Hepatocyte (in vitro differentiated cells): ENCODE measurements around the gene DPP10. TPM values are rescaled to one million over a fixed set of nuclear protein-coding genes. Genes with fewer than 3 reads are reported as not detected.

Source experiments
- DNase-seq: peaks from one replicate; pipeline ENCODE4 v3.0.0-alpha.2; 2016; ENCODE audit warnings: low spot score
- H2AFZ ChIP-seq: fragments of 200-600 bp; sonication (generic); 2 replicates; pipeline ENCODE4 v1.6.0; 2016; ENCODE audit warnings: antibody characterized with exemption, mild to moderate bottlenecking
- H3K27ac ChIP-seq: fragments of 200-600 bp; sonication (generic); 2 replicates; pipeline ENCODE4 v1.5.1; 2016; ENCODE audit warnings: mild to moderate bottlenecking
- H3K27me3 ChIP-seq: fragments of 200-600 bp; sonication (generic); 2 replicates; pipeline ENCODE4 v1.6.1; 2016
- H3K36me3 ChIP-seq: fragments of 200-600 bp; sonication (generic); replicated peaks from 2 replicates; pipeline ENCODE4 v1.5.1; 2016; ENCODE audit warnings: low read depth; ENCODE audit not compliant: insufficient read depth
- H3K4me1 ChIP-seq: fragments of 200-600 bp; sonication (generic); 2 replicates; pipeline ENCODE4 v1.5.1; 2016; ENCODE audit warnings: mild to moderate bottlenecking, moderate library complexity; ENCODE audit not compliant: insufficient read depth
- H3K4me2 ChIP-seq: fragments of 200-600 bp; sonication (generic); 2 replicates; pipeline ENCODE4 v1.6.0; 2016
- H3K4me3 ChIP-seq: fragments of 200-600 bp; sonication (generic); 2 replicates; pipeline ENCODE4 v1.5.1; 2016; ENCODE audit warnings: mild to moderate bottlenecking
- H3K79me2 ChIP-seq: fragments of 200-600 bp; sonication (generic); 2 replicates; pipeline ENCODE4 v1.6.0; 2017; ENCODE audit warnings: mild to moderate bottlenecking
- H3K9me2 ChIP-seq: fragments of 200-600 bp; sonication (generic); replicated peaks from 2 replicates; pipeline ENCODE4 v1.6.0; 2017; ENCODE audit warnings: mild to moderate bottlenecking; ENCODE audit not compliant: insufficient read depth
- H3K9me3 ChIP-seq: fragments of 200-600 bp; sonication (generic); 2 replicates; pipeline ENCODE4 v1.5.1; 2016; ENCODE audit warnings: low read depth, mild to moderate bottlenecking
- H4K20me1 ChIP-seq: fragments of 200-600 bp; sonication (generic); 2 replicates; pipeline ENCODE4 v1.6.0; 2016; ENCODE audit warnings: mild to moderate bottlenecking; ENCODE audit not compliant: insufficient read depth, poor library complexity, severe bottlenecking
- CTCF ChIP-seq: fragments of 200-600 bp; sonication (generic); IDR thresholded peaks from 2 replicates; pipeline ENCODE4 v1.5.1; 2016; ENCODE audit warnings: antibody characterized with exemption, mild to moderate bottlenecking; ENCODE audit not compliant: poor library complexity
- EZH2 ChIP-seq: fragments of 200-600 bp; sonication (generic); IDR thresholded peaks from 2 replicates; pipeline ENCODE4 v1.6.1; 2016; ENCODE audit warnings: antibody characterized with exemption, mild to moderate bottlenecking, borderline replicate concordance
- EZH2phosphoT487 ChIP-seq: fragments of 200-600 bp; sonication (generic); IDR thresholded peaks from one replicate; pipeline ENCODE4 v1.6.1; 2018; ENCODE audit warnings: antibody characterized with exemption, mild to moderate bottlenecking, low read depth, moderate library complexity; ENCODE audit not compliant: unreplicated experiment, severe bottlenecking
- WGBS: methylation state at CpG from one replicate; pipeline ENCODE4 v1.1.6; 2016; ENCODE audit warnings: low lambda C conversion rate; ENCODE audit errors: missing lambda C conversion rate; 5-methylcytosine and 5-hydroxymethylcytosine counted together
- polyA plus RNA-seq: library from polyadenylated mRNA; unstranded; fragments of >200 nt; fragmentation: Nextera tagmentation; extraction: Ambion mirVana; gene quantifications from 2 replicates; pipeline ENCODE4 v1.2.1, GENCODE V29; 2016
- total RNA-seq: library from RNA; depleted of rRNA; stranded (reverse); fragments of >200 nt; gene quantifications from 2 replicates; pipeline ENCODE4 v1.2.3, GENCODE V29; 2014

DPP10 gene
- total and polyA plus RNA-seq, 2 experiments from 2014 or later = 5.0 to 15.7 TPM

GRCh38 chr2:115389898-115390565 is 947.6 kb downstream of the DPP10 start:
- no peaks in the 10 kb centered on the region for H3K9me3 ChIP-seq
- no peak for TF ChIP-seq CTCF
- TF ChIP-seq EZH2phosphoT487 = no peak
- TF ChIP-seq EZH2 = no peak
- H3K4me3 ChIP-seq = no peak overlapping the region
- H3K27me3 ChIP-seq = no peaks in the 10 kb centered on the region
- H3K27ac ChIP-seq = no peak overlapping the region
- H3K4me2 ChIP-seq = no peak overlapping the region
- WGBS = 90% methylated on average over 6 of the region's 6 CpGs
- H3K79me2 ChIP-seq = no peaks in the 10 kb centered on the region
- no peaks in the 10 kb centered on the region for H4K20me1 ChIP-seq
- no peak overlapping the region for H2AFZ ChIP-seq
- H3K9me2 ChIP-seq = no peaks in the 10 kb centered on the region
- H3K36me3 ChIP-seq = no peaks in the 10 kb centered on the region
- no peak for DNase-seq
- H3K4me1 ChIP-seq = peaks cover 7% of the 10 kb centered on the region

GRCh38 chr2:115396579-115396978 is 954.1 kb downstream of the DPP10 start:
- Histone ChIP-seq H3K36me3 (no peaks in the 10 kb centered on the region), H2AFZ (no peak overlapping the region), H3K4me2 (no peak overlapping the region), H3K4me1 (no peaks in the 10 kb centered on the region), H4K20me1 (no peaks in the 10 kb centered on the region), H3K9me3 (no peaks in the 10 kb centered on the region), H3K4me3 (no peak overlapping the region), H3K27ac (no peak overlapping the region), H3K79me2 (no peaks in the 10 kb centered on the region), H3K9me2 (no peaks in the 10 kb centered on the region), H3K27me3 (no peaks in the 10 kb centered on the region)
- WGBS = 54% methylated on average over 5 of the region's 5 CpGs
- DNase-seq = peak; percentile 24
- TF ChIP-seq EZH2 = no peak
- TF ChIP-seq EZH2phosphoT487 = no peak
- no peak for TF ChIP-seq CTCF

GRCh38 chr2:115400940-115401339 is 958.5 kb downstream of the DPP10 start:
- Histone ChIP-seq H3K27me3 (no peaks in the 10 kb centered on the region), H2AFZ (no peak overlapping the region)
- WGBS = 100% methylated on average over 2 of the region's 2 CpGs

More at GRCh38 chr2:115400940-115401339, 958.5 kb downstream of the DPP10 start:
- Histone ChIP-seq H3K36me3 (no peaks in the 10 kb centered on the region), H3K9me2 (no peaks in the 10 kb centered on the region), H3K4me1 (no peaks in the 10 kb centered on the region), H3K9me3 (no peaks in the 10 kb centered on the region), H3K27ac (no peak overlapping the region), H3K4me2 (no peak overlapping the region), H4K20me1 (no peaks in the 10 kb centered on the region), H3K4me3 (no peak overlapping the region), H3K79me2 (no peaks in the 10 kb centered on the region)
- TF ChIP-seq EZH2phosphoT487 (no peak), EZH2 (no peak), CTCF (no peak)
- DNase-seq = no peak
